GM10847 (cell line): Measurements from ENCODE around the gene RNF41.

Source experiments
- POLR2A ChIP-seq: IDR thresholded peaks from 2 replicates; pipeline ENCODE4 v1.6.1; 2011; ENCODE audit not compliant: insufficient read length; ENCODE audit errors: extremely low read depth

The RNF41 gene

DNA sequence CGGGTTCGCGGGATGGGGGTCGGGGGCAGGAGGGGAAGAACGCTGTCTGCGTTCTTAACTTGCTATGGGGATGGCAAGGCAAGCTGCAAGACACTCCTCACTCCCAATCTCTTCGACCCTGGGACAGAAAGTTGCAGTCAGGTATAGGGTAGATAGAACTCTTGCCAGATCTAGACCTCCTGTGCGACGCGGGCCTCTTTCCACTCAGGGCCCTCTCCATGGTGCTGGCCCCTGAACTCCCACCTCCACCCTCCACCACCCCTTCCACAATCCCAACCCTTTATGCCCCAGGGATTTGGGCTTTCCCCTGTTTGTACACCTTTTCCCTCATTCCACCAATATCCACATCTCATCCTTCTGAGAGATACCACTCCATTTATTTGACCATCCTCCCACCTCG is 3.2 kb upstream of the RNF41 start:
- no peak for TF ChIP-seq POLR2A

DNA sequence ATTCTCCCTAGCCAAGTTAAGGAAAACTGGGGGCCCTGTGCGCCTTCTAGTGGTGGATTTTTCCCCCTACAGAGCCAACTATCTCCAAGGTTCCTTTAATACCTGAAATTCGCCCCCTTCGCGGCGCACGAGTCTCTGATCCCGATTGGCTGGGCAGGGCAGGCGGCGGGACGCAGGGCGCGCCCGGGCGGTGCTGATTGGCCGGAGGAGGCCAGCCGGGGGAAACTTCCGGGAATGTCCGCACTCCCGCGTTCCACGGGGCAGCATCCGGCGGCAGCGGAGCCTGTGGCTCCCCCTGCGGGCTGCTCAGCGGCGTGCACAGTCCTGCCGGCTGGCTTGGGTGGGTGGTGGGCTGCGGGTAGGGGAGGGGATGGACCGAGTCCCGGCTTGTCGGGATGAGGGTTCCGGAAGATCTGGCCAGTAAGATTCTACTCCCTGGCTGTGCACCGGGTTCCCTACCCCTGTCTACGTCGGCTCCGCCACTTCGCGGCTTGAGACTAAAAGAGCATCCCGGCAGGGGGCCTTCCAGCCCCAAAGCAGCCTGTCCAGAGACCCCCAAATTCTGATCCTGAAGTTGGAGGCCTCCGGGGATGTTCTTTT is 2.5 kb upstream of the RNF41 start, which contains the start of gene NABP2:
Gene NABP2, plus strand, starts transcription at position 241 of the 600 bp plus-strand sequence. CDS start 515 bp downstream, outside the sequence.
- TF ChIP-seq POLR2A = peak; percentile 56

DNA sequence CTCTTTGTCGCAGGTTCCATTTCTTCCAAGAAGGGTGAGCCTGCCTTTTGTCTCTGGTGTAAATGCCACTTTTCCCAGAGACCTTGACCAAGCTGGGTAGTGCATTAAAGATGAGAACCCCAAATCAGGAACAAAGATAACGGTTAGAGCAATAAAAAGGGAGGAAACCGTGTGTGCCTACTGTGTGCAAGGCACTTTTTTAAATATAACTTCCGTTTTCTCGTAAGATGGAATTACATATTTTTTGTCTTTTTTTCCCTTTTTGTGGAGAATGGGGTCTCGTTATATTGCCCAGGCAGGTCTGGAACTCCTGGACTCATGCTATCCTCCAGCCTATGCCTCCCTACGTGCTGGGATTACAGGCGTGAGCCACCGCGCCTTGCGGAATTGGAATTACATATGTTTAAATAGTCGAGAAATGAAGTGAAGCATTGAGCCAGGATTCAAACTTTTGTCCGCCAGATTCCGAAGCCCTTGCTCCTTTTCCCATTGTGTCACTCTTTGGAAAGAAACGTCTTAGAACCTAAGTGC is 1.9 kb upstream of the RNF41 start:
- no peak for TF ChIP-seq POLR2A

DNA sequence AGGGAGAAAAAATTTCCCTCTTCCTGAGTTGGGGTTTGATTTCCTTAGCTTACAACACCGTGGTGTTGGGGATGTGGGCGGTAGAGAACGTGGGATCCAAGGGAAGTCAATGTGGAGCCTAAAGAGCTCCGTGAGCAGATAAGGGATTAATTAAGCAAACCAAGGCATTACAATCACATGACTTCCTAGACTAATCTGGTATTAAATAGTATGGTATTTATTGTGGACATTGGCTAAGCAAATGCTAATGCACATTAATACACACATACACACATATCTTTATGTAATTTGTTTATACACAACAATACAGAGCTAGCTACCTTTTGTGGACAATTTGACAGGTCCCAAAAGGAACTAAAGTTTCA is 791 bp upstream of the RNF41 start:
- no peak for TF ChIP-seq POLR2A

DNA sequence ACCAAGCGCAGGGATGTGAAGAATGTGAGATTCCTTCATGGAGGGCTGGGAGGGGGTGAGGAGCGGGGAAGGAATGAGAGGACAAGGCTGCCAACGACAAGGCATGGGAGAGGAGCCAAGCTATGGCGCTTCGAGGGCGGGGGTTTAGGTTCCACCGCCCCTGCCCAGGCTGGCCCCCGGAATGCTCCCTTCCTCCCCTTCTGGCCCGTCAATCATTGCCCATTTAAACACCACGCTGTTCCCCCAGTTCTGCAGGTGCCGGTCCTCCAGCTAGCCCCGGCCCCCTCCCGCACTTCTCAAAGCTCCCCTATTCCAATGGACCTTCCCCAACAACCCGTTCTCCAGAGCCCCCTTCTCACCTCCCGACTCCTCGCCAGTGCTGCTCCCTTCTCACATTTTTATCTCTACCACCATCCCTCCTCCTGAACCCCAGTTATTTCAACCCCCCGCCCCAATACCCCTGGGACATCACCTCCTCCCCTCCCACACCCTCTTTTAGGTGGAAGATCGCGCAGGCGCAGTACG is 428 bp downstream of the RNF41 start:
- no peak for TF ChIP-seq POLR2A

DNA sequence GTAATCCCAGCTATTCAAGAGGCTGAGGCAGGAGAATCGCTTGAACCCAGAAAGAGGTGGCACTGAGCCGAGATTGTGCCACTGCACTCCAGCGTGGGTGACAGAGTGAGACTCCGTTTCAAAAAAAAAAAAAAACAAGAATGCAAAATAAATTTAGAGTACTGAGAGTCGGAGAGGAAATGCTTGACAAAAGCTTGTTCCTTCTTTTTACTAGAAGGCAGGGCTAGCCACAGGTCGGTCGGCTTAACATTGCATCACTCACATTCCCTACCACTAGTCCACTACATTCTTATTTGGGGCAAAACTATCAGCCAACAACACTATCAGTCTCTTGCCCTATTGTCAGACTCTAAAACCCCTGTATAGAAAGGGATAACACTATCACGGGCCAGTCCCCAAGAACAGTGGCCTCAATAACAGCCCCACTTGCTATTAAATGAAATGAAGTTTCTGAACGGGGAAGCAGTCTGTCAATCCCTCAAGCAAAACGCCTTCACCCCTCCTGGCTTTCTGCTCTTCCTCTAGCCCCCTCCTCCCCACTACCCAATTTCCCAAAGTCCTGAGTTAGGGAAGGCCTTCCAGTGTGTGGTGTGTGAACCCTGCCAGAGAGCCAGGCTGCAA is 1.0 kb downstream of the RNF41 start:
- TF ChIP-seq POLR2A = no peak

DNA sequence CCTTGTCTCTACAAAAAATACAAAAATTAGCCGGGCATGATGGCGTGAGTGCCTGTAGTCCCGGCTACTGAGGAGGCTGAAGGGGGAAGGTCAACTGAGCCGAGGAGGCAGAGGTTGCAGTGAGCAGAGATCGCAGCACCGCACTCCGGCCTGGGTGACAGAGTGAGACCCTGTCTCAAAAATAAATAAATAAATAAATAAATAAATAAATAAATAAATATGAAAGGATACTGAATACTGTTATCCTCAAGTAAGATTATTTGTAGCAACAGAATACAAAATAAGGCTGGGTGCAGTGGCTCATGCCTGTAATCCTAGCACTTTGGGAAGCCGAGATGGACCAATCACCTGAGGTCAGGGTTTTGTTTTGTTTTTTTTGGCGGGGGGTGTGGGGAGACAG is 1.9 kb downstream of the RNF41 start:
- no peak for TF ChIP-seq POLR2A

DNA sequence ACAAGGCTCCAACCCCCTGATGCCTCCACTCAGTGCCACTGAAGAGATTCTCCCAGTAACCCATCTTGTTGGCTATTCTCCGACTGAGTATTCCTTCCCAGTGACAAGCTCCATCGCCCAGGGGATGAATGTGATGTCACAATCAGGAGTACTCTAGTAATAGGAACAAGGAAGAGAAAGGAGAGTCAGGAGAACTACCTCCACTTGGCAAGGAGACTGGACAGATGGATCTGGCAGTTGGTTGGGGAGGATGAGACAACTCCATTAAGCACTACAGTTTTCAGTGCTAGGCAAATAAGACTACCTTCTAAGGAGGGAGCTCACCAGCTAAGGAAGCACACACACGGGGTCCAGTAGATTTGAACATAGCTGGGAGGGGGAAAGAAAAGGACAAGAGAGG is 5.3 kb downstream of the RNF41 start:
- no peak for TF ChIP-seq POLR2A

DNA sequence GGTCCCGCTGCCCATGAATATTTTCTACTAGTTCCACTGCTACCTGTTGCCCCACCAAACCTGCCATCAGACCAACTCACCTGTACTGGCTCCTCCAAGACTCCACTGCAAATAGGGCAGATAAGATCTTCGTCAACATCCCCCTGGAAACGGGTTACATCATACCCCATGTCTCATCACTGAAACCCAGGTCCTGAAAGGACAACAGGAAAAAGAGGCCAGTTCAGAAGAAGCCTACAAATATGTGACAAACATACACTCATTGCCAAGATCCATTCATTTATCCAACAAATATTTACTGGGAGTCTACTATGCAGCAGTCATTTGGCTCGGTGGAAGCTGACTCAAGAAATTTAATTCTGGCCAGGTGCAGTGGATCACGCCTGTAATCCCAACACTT is 7.8 kb downstream of the RNF41 start:
- TF ChIP-seq POLR2A = no peak

DNA sequence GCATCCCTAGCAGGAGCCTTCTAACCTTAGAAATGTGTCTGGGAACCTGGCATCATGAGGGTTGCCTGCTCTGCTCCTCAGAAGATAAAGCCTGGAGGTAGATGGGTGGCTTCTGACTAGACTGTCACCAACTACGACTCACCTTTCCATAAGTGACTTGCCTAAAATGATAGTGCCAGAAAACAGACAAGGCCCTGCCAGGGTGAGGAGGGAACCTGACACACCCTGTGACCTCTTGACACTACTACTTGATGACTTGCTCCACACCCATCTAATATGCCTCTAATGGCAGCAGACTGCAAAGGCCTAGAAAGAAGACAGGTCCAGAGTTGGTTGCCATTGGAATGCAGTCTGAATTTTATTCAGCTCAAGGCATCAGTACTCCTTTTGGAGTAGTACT is 9.4 kb downstream of the RNF41 start:
- TF ChIP-seq POLR2A = no peak

DNA sequence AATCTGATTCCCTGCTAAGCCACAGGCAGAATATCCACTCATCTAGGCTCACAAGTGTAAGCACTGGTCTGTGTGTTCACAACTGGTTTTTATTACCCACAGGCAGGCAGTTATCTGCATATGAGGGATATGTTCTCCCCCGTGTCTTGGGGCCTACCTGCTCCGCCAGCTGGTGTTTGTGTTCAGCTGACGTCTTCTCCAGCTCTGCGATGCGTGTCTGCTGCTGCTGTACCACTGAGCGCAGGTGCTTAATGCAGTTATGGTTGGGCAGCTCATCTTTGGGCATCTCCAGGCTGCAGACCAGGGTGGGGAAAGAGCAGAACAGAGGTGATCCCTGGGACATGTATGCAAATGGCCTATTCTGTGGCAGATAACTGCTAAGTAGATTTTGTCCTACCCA is 13.7 kb downstream of the RNF41 start:
- no peak for TF ChIP-seq POLR2A

DNA sequence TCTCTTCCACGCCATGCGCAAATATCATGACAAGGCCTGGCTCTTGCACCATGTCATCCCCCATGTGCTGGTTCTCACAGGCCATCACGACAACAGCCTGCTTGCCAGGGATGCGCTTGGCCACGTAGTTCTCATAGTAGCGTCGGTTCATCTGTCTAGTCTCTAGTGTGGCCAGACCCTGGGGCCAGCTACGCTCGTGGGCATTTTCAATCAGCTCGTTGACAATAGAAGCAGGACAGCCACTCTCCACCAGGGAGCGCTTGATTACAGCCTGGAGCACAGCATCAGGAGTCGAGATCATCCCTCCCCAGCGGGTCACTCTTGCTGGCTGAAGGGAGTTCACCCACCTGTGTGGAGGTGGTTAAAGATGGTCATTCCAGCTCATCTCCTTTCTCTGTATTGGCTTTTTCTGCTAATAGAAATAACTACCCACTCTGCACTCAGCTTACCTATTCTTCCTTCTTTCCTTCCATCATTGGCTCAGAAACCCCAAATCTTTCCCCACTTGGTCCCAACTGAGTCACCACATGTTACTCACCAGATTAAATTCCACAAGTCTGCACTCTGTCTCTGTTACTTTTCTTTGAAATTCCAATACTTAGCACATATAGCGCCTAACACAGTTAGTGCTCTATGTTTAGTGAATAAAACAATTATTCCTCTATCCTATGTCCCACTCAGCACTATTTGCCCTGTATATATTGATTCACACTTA is 15.1 kb downstream of the RNF41 start:
- TF ChIP-seq POLR2A = no peak

DNA sequence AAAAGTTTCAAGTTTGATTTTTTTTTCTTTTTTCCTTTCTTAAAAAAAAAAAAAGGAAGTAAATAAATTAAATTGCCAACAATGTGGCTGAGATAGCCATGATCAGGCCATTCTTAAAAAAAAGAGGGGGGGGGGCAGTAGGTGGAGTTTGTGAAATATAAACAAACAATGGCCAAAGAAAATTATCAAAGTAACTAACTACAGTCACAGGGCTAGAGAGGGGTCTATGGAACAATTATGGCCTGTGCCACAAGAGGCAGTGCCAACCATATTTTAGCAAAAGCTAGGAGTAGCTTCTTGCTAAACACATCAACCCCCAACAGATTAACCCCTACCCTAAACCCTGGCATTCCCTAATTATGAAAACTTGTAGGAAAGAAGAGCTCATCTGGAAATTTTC is 16.3 kb downstream of the RNF41 start:
- TF ChIP-seq POLR2A = no peak

DNA sequence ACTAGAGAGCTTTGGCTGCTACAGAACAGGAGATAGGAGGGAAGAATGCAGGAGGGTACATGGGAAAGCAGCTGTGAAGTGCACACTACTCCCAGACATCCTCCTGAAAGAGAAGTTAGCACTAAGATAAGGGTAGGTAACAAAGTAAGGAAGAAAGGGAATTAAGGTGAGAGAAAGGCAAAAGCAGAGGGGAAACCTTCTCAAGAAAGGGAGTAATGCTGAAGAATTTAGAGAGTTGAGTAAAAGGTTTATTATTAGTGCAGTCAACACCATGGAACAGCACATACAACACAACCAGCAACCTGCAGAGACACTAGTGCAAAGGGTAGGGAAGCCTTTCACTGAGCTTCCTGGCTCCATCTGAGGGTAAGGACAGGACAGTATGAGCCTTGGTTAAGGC is 17.4 kb downstream of the RNF41 start:
- no peak for TF ChIP-seq POLR2A

DNA sequence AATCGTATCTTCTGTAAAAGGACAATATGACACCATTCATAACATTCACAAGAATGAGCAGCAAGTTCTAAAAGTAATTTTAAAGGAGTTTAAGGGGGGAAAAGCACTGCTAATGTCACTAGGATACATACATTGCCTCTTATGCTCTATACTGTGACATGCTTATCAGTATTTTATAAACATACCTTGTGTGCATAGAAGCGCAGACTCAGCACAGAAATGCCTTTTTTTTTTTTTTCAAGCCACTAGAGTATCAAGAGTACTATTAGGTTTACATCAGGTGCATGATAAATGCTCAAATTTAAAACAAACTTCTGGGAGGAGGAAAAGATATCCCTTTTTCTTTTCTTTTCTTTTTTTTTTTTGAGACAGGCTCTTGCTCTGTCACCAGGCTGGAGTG is 18.9 kb downstream of the RNF41 start:
- TF ChIP-seq POLR2A = no peak

DNA sequence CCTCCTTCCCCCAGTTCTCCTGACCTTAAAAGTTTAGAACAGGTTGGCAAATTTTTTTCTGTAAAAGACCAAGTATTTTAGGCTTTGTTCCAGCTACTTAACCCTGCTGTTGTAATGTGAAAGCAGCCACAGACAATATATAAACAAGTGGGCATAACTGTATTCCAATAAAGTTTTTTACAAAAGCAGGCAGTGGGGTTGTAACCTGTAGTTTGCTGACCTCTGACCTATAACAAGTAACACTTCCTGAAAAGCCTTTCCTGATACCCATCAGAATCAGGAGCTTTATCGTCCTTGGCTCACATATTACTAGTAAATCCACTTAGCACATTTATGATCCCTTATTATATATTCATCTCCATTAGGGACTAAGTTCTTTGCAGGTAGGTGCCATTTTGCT is 19.4 kb downstream of the RNF41 start:
- no peak for TF ChIP-seq POLR2A
